Activated naive CD8-positive, alpha-beta T cell treated with anti-CD3 and anti-CD28 coated beads for 36 hours (primary cell): ENCODE data around the gene CUEDC1. TPM values are rescaled to one million over a fixed set of nuclear protein-coding genes. Genes with fewer than 3 reads are reported as not detected.
"Not testable (repeated sequence)": the region's sequence is repeated elsewhere in the genome, so short reads cannot be mapped to it uniquely, and the experiment has no call there.

Experiments
- DNase-seq: peaks from one replicate; pipeline ENCODE4 v3.0.0; 2021
- H3K27ac Mint-ChIP-seq: one replicate; pipeline ENCODE4 v1.8.0; 2022; ENCODE audit warnings: mild to moderate bottlenecking, moderate library complexity, mixed read lengths
- H3K27me3 Mint-ChIP-seq: one replicate; pipeline ENCODE4 v1.8.0; 2022; ENCODE audit warnings: mild to moderate bottlenecking, mixed read lengths
- H3K36me3 Mint-ChIP-seq: one replicate; pipeline ENCODE4 v1.8.0; 2021; ENCODE audit warnings: mild to moderate bottlenecking, mixed read lengths
- H3K4me1 Mint-ChIP-seq: one replicate; pipeline ENCODE4 v1.8.0; 2021; ENCODE audit warnings: mixed read lengths
- H3K4me3 Mint-ChIP-seq: one replicate; pipeline ENCODE4 v1.8.0; 2022; ENCODE audit warnings: mild to moderate bottlenecking, moderate library complexity, mixed read lengths
- H3K9me3 Mint-ChIP-seq: one replicate; pipeline ENCODE4 v1.8.0; 2022; ENCODE audit warnings: mixed read lengths
- total RNA-seq, 2 experiments: library from RNA; stranded (reverse); gene quantifications; one replicate each; pipeline ENCODE4 v1.2.3, GENCODE V29; 2021

Gene CUEDC1
- total RNA-seq, 2 experiments from 2014 or later, result 0.14 to 0.18 TPM

DNA sequence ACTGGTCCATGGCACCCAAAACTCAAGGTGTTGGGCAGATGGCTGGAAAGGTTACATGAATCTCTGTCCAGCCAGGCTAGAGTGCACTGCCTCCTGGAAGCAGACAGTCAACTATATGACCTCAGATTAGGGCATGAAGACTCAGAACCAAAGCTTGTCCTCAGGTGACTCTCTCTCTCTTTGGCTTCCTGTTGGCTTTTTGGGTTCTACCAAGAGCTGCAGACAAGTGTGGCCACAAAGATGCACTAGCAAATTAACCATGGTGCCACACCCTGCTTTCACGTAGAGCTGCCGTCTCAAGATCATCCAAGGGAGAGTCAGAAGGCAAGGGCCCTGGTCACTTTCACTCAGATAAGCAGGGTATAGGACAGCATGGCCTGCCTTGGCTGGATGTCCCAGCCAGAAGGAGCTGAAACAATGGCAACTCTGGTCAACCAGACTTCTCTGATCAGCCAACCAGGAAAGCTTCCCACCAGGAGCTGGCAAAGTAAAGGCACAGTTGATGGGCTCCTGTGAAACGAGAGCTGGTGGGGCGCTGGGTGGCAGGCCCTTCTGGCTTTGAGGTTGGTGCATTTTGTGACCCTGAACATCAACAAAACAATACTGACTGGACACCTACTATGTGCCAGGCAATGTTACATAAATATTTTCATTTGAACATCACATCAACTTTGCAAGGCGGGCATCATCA is 31.9 kb downstream of the CUEDC1 start:
- no peak overlapping the region for H3K27ac Mint-ChIP-seq
- no peaks in the 10 kb centered on the region for H3K36me3 Mint-ChIP-seq
- no peak overlapping the region for H3K4me3 Mint-ChIP-seq
- H3K4me1 Mint-ChIP-seq, result peaks cover 5% of the 10 kb centered on the region
- DNase-seq, result no peak
- peaks cover 4% of the 10 kb centered on the region for H3K27me3 Mint-ChIP-seq
- no peaks in the 10 kb centered on the region for H3K9me3 Mint-ChIP-seq

DNA sequence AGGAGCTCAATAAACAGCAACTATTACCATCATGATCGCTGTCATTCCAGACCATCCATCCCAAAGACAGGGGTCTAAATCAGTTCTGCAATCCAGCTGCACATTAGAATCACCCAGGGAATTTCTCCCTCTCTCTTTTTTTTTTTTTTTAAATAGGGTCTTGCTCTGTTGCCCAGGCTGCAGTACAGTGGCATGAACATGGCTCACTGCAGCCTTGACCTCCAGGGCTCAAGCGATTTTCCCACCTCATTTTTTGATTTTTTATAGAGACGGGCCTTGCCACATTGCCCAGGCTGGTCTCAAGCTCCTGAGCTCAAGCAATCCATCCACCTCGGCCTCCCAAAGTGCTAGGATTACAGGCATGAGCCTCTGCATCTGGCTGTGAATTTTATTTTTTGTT is 32.5 kb downstream of the CUEDC1 start:
- not testable (repeated sequence) for H3K27me3 Mint-ChIP-seq, DNase-seq, H3K27ac Mint-ChIP-seq, H3K9me3 Mint-ChIP-seq, H3K4me1 Mint-ChIP-seq, H3K4me3 Mint-ChIP-seq, H3K36me3 Mint-ChIP-seq

DNA sequence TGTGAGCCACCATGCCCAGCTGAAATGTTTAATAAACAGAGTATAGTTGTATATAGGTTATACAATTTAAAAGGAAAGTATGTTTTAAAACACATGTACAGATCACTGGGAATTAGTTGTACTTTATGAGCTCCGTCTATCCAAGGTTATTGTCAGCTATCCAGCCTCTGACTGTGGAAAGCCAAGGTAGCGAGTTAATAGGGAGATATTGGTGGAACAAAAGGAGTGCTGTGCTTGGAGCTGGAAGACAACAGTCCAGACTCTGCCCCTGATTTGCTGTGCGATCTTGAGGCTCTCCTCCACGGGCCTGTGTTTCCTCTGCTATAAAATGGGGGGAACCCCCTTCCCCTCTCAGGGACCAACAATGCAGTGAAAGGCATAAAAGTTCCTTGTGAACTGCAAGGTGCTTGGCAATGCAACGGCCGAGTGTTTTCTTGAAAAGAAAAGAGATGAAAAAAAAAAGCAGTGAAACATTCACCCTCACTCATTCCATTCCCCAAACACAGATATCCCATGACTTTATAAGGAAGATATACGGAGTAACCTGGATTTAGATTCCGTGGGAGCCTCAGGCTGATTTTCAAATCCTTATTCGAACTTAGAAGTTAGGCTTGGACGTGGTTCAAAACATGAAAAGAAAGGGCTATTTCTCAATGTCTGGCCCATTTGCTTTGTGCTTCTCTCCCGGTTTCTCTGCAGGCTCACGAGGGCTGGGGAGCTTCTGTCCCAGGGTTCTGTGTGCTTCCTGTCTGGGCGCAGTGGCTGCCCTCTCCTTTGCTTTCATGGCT is 34.1 kb downstream of the CUEDC1 start:
- no peaks in the 10 kb centered on the region for H3K36me3 Mint-ChIP-seq
- no peak overlapping the region for H3K27ac Mint-ChIP-seq
- no peak overlapping the region for H3K4me3 Mint-ChIP-seq
- DNase-seq, result no peak
- no peaks in the 10 kb centered on the region for H3K9me3 Mint-ChIP-seq
- peaks cover 5% of the 10 kb centered on the region for H3K4me1 Mint-ChIP-seq
- peaks cover 2% of the 10 kb centered on the region for H3K27me3 Mint-ChIP-seq

DNA sequence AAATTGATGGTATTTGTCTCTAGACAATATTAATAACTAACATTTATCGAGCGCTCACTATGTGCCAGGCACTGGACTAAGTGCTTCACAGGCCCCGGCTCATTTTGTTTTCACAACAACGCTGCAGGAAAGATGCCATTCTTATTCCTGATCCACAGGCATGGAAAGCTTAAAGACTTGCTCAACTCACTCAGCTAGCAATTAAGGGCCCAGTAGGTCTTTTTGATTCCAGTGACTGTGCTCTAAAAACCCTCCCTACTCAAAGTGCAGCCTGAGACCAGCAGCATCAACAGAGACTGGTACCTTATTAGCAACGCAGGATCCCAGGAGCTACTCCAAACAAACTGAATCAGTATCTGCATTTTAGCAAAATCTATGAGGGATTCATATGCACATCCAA is 35.3 kb downstream of the CUEDC1 start:
- H3K4me1 Mint-ChIP-seq, result peaks cover 4% of the 10 kb centered on the region
- no peaks in the 10 kb centered on the region for H3K9me3 Mint-ChIP-seq
- H3K4me3 Mint-ChIP-seq, result no peak overlapping the region
- DNase-seq, result no peak
- H3K36me3 Mint-ChIP-seq, result no peaks in the 10 kb centered on the region
- no peak overlapping the region for H3K27ac Mint-ChIP-seq
- no peaks in the 10 kb centered on the region for H3K27me3 Mint-ChIP-seq

DNA sequence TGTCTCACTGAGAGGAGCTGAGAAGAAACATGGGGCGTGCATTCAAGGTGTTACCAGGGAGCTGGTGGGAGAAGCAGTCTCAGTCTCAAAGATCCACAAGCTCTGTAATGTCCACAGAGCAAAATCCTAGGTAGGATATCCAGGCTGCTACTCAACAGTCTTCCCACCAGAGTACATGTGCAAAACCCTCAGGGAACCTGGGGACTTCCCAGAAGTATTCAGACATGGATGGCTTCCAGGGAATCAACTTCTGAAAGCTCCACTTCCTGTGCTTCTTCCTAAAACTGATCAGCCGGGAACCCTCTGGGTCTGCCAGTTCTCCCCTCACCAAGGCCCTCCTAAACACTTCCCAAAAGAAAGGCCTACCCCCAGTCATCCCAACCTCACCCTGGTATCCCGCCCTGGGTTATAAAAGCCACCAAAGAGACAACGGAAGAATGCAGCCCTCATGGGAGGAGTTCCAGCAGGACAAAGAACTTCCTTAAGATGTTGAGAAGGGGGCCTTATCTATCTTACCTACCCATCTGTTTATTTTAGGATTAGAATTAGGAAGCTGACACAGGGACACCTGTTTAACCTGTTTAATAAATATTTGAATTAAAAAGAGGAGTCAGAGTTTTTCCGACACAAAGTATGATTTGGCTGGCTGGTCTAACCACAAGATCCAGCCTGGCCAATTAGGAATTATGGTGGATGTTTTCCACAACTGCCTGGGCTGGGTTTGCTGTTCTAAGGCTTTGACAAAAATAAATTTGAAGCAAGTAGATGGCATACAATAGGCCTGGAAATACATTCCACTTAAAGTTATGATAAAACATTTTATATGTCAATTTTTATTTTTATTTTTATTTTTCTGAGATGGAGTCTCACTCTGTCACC is 37.0 kb downstream of the CUEDC1 start:
- DNase-seq, result no peak
- Mint-ChIP-seq H3K36me3 (no peaks in the 10 kb centered on the region), H3K27me3 (no peaks in the 10 kb centered on the region), H3K4me3 (no peak overlapping the region), H3K9me3 (no peaks in the 10 kb centered on the region), H3K27ac (no peak overlapping the region), H3K4me1 (no peaks in the 10 kb centered on the region)

DNA sequence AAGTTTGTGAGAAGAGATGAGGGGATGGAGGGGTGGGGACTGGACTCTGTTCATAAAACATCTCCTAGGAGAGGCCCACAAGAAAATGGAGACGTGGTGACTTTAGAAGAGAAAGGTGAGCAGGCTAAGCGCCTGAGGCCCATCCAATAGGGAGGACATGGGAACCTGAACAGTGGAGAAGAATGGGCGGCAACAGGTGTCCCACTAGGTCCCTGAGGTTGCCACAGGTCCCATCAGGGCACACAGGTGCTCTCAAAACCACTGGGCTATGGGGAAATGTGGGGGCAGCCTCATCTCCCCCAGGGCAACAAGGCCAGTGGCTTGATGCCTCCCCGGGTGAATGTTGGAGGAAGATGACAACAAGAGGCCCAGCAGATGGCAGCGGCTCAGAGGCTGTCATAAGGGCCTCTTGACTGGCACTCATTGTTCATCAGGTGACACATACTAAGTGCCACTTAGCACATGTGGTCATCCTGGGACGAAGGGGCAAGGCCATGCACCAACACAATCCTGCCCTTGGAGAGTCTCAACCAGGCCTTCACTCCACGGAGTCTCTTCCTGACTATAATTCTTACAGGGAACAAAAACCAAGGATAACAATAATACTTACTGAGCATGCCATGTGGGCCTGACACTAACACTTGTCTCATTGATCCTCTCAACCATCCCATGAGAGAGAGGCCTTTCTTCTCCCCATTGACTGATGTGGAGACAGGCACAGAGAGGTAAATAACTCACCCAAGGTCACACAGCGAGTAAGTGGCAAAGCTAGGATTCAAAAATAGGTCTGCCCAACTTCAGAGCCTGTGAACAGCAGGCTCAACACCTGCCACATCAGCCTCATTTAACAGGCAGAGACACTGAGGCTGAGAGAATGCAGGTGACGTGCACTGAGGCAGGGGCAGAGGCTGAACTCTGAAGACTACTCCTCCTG is 38.0 kb downstream of the CUEDC1 start:
- Mint-ChIP-seq H3K4me1 (no peaks in the 10 kb centered on the region), H3K27ac (no peak overlapping the region), H3K9me3 (no peaks in the 10 kb centered on the region), H3K27me3 (no peaks in the 10 kb centered on the region), H3K36me3 (no peaks in the 10 kb centered on the region), H3K4me3 (no peak overlapping the region)
- no peak for DNase-seq

DNA sequence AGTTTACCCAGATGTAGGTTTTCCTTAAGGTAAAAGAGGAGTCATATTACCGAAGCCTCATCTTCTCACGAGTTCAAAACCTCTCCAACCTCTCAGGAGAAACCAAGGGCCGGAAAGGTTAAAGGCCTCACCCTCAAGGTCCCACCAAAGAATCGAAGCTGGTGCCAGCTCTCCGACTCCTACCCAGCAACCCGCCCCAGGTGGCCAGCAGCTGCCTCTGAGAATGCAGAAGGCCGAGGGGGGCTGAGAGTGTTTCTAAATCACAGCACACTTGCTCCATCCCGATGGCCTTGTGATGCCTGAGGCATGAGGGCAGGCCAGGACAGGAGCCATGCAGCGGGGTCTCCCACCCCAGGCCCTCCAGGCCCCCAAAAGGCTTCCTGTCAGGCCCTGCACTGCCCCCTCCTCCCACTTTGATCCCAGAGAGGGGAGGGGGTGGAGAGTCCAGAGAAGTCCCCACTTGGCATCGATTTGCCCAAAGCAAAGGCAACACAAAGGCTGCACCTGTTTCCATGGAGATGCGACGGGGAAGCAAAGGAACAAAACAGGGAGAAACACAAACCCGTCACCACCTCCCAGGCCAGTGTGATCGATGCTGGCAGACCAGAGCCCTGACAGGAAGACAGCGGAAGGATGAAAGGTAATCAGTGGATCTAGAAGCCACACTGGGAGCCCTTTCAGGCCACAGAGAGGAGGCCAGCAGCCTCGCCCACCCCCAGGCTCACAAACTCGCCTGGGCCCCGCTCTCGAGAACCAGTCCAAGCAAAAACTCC is 39.0 kb downstream of the CUEDC1 start:
- Mint-ChIP-seq H3K4me3 (no peak overlapping the region), H3K27me3 (no peaks in the 10 kb centered on the region), H3K27ac (no peak overlapping the region)

DNA sequence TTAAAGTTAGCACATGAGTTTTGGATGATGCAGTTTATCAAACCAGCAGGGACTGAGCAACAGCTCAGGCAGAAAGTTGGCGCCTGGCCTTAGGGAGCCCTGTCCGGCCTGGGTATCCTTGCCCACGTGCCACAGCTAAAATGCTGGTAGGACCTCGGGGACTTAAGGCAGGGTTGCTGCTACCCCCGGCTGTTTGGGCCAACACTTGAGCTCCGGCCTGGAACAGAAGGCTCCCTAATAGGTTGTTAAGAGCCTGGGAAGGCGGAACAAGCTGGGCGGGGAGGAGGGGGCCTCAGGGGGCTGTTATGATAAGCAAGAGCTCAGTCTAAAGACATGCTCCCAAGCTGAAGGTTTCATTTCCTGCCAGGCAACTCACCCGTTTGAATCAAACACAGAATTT is 39.7 kb downstream of the CUEDC1 start:
- Mint-ChIP-seq H3K36me3 (no peaks in the 10 kb centered on the region), H3K27ac (no peak overlapping the region), H3K4me3 (no peak overlapping the region), H3K27me3 (no peaks in the 10 kb centered on the region), H3K4me1 (no peaks in the 10 kb centered on the region), H3K9me3 (no peaks in the 10 kb centered on the region)
- no peak for DNase-seq

More for the DNA sequence above, 39.0 kb downstream of the CUEDC1 start:
- no peak for DNase-seq
- no peaks in the 10 kb centered on the region for H3K4me1 Mint-ChIP-seq
- H3K9me3 Mint-ChIP-seq, result no peaks in the 10 kb centered on the region
- no peaks in the 10 kb centered on the region for H3K36me3 Mint-ChIP-seq

DNA sequence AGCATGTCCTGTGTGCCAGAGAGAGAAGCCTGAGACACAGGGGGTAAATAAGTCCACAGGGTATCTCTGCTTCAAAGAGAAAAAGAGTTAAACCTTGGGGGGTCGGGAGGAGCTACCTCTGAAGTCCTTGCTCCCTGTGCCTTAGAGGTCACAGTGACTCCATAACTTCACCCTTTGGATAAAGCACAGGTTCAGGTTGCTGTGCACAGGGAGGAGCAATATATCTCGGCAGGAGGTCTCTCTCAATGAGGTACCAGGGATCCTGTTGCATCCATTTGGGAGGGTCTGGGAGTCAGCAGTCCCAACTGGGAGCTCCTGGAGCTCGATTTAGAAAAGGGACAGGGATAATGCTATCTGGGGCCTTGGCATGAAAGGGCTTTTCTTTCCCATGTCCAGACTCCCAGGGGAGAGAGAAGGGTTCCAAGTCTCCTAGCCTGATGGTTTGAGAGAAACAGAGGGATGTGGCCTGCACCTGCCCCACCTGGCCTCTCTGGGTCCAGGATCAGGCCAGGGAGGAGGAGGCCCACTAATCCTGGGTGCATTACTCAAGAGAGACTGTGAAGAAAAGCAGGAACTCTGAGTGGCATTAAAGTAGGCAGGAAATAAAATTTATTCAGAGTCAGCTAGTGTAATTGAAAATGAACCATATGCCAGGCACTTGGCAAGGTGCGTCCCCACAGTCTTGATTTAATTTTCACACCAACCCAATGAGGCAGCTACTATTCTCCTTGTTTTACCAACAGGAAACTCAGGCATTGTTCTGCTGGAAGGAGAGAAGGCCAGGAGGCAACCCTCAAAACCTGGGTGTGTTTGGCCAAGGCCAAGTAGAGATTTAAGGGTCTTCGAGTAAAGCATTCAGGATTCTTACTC is 40.7 kb downstream of the CUEDC1 start:
- Mint-ChIP-seq H3K9me3 (no peaks in the 10 kb centered on the region), H3K4me1 (no peaks in the 10 kb centered on the region), H3K4me3 (no peak overlapping the region), H3K27ac (no peak overlapping the region), H3K27me3 (no peaks in the 10 kb centered on the region), H3K36me3 (no peaks in the 10 kb centered on the region)
- DNase-seq, result no peak

DNA sequence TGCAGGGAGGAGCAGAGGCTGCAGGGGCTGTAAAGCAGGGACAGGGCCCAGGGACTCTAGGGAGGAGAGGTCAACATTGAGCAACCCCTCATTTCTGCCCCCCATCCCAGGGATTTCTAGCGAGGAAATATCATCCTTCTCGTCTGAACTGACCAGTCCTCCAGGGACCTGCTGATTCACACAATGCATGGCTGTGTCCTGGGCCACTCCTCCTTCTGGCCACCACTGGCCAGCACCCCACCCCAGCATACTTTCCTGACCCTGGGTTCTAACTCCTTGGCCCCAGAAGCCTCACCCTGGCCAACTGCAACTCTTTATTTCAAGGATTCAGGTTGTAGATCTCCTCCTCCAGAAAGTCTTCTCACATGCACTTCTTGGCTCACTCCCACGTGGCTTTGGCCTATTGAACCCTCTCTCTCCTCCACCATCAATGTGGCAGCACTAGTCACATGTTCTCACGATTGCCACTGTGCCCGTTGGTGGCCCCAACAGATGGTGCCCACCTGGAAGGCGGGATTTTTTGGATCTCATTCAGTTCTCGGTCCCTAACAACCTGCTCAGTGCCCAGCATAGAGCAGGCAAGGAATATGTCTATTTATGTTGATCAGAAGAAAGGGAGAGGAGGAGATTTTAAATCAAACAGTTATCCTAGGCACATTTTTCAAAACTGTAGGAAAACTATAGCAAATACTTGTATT is 41.5 kb downstream of the CUEDC1 start:
- Mint-ChIP-seq H3K4me3 (no peak overlapping the region), H3K4me1 (no peaks in the 10 kb centered on the region)
- no peak for DNase-seq

DNA sequence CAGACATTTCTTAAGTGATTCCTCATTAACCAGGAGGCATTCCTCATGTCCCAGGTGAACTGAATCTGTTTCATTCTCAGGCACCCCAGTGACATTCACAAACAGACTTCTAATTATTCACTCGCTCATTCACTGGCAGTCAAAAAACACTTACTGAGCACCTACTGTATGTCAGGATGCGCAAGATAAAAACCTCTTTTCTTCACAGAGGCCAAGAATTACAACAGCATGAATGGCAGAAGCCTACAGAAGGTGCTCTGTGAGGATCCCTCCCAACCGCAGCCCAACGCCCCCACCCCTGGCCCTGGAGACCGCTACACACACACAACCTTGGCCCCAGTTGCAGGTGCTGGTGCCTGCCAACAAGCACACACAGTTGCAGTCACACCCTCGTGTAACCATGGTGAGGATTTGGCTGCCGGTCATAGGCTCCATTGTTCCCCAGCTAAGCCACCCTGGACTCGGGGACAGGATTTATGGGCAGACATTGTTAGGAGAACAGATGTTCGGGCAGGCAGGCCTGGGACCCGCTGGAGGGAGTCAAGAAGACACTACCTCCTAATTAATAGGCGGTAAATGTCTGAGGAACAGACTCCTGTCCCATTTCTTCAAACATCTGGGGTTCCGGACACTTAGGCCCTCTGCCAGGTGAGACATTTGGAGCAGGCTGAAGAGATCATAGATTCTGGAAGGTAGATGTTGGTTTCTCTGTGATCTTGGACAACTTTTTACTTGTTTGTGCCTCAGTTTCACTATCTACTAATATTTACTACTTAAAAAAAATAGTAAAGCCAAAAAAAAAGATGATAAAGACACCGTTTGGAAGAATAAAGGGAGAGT is 43.2 kb downstream of the CUEDC1 start:
- no peak overlapping the region for H3K27ac Mint-ChIP-seq
- H3K27me3 Mint-ChIP-seq, result no peaks in the 10 kb centered on the region
- no peak for DNase-seq
- no peaks in the 10 kb centered on the region for H3K4me1 Mint-ChIP-seq
- no peaks in the 10 kb centered on the region for H3K9me3 Mint-ChIP-seq
- no peaks in the 10 kb centered on the region for H3K36me3 Mint-ChIP-seq
- no peak overlapping the region for H3K4me3 Mint-ChIP-seq

More for the DNA sequence above, 41.5 kb downstream of the CUEDC1 start:
- H3K27ac Mint-ChIP-seq, result no peak overlapping the region
- no peaks in the 10 kb centered on the region for H3K27me3 Mint-ChIP-seq
- H3K9me3 Mint-ChIP-seq, result no peaks in the 10 kb centered on the region
- H3K36me3 Mint-ChIP-seq, result no peaks in the 10 kb centered on the region
